GM18502 (cell line): ENCODE results near the gene CARD11.

ENCODE experiments used
- ATAC-seq: cut with Tn5 transposase; IDR thresholded peaks from one replicate; pipeline ENCODE4 v1.9.1; 2021; ENCODE audit warnings: mild to moderate bottlenecking; ENCODE audit not compliant: unreplicated experiment, poor library complexity

The CARD11 gene

DNA sequence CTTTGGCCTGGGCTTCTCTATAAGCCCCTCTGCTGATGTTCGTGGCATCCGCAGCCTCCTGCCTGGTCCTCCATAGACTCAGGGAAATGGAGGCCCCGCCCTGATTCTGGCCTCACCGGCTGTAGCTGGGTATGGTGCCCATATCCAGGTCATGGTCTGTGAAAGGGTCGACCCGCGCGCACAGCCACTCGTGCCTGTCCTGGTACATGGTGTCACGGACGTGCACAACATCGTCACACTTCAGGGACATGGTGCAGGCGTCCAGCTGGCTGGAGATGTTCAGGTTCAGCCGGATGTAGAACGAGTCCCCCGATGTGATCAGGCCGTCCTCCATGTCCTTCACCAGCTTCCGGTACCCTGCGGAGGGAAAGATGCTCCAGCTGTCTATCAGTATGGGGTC, 124.4 kb downstream of the CARD11 start:
- no peak for ATAC-seq

- no peak for ATAC-seq
Measured at GRCh38 chr7:2918406-2918805, 125.3 kb downstream of the CARD11 start.

DNA sequence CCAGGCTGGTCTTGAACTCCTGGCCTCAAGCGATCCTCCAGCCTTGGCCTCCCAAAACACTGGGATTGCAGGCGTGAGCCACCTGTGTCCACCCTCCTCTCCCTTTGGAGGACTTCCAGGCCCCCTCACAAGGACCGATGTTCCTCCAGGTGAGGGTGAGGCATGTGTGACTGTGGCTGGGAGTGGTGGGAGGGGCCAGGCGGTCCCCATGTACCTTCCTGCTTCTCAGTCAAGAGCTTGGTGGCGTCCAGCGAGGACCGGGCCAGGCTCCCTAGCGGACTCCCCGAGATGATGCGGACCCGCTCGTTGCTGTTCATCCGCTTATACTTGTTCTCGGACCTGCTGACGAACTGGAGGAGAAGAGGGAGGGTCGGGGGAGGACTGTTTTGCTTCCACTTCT, 128.6 kb downstream of the CARD11 start:
- no peak for ATAC-seq

DNA sequence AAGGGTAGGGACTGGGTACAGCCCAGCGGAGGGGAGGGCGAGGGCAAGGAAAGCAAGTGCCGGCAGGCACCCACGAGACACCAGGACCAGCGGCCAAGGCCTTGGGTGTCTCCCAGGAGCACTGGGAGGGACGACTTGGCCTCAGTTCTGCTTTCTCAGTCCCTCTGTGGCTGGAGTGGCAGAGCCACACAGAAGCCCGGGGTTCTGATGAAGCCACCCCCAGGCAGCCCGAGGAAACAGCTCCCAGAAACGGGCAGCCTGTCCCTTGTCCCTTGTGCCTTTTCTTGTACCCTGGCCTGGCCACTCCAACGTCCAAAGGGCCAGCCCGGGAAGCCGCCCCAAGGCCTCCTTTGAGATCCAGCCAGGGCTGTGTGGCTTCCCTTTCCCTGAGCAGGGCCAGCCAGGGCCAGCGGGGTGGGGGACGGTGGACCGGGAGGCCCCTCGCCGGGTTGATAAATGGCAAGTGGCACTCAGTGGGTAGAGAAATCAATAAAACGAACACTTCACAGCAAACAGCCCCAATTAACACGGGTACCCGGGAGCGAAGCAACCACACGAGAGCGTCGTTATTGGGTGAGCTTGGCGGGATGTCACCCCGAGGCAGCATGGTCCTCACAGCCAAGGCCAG, 129.8 kb downstream of the CARD11 start:
- no peak for ATAC-seq

GRCh38 chr7:2912684-2913439, 130.8 kb downstream of the CARD11 start:
- ATAC-seq = no peak

GRCh38 chr7:2911466-2911865, 132.2 kb downstream of the CARD11 start:
- no peak for ATAC-seq

DNA sequence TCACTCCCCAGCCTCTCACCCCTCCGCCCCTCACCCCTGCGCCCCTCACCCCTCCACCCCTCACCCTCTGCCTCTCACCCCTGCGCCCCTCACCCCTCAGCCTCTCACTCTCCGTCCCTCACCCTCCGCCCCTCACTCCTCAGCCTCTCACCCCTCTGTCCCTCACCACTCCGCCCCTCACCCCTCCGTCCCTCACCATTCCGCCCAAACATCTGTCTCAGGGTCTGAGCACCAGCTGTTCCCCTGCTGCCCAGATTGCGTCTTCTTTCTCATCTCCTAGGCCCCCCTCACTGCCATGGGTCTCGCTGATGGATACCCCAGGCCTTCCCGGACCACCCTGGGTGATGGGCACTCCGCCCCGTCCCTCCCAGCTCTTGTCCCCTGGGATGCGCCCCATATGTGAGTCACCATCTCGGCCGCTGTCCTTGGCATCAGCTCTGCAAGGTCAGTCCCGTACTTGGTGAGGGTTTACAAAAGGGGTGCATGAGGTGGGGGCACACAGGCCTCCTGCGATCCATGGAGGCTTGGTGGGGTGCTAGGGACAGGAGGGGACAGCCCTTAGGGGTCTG, 134.1 kb downstream of the CARD11 start:
- ATAC-seq = no peak

GRCh38 chr7:2909043-2909442, 134.6 kb downstream of the CARD11 start:
- no peak for ATAC-seq

DNA sequence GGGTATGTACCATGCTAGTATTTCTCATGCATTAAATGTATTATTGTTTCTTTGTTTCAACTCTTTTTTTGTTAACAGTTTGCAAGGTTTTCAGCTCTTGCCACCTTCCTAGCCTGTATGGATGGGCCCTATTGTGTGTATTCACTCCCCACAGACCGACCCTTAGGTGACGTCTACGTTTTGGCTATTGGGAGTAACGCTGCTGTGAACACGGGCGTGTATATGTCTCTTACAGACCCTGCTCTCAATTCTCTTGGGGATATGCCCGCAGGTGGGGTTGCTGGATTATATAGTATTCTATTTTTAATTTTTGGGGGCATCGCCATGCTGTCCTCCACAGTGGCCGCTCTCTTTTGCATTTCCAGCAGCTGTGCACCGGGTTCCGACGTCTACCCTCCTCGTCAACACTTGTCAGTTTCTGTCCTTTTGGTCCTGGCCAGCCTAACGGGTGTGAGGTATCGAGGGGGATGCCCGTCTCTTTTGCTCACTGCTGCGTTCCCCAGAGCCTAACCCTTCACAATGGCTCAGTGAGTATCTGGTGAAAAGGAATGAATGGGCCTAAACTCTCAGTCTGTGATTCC, 135.5 kb downstream of the CARD11 start:
- no peak for ATAC-seq

DNA sequence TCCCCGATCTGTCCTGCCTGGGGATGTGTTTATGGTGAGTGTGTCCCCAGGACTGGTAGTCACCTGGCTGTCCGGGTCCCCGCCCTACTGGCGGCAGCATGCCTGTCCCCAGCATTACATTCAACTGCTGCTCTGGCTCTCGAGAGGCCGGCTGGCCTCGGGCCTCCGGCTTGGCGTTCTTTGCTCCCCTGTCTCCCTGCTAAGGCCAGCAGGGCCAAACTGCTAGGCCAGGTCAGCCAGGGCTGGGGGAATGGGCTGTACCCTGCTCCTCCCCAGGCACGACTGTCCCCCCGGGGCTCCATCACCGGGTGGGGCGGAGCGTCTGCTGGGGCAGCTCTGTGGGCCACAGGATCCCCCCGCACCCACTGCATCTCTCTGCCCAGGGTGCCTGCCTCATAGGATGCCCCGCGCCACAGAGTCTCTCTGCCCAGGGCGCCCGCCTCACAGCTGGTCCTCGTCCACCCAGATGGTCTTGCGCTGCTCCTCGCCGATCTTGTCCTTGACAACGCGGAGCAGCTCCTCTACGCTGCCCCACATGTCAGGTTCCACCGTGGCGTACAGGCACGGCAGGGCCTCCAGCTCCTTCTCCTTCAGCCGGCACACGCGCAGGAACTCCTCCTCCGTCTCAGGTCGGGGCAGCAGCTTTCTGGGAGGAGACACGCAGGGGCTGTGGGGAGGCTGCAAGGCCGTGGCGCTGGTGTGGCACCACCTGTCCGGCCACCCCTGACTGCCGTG, 137.3 kb downstream of the CARD11 start:
- no peak for ATAC-seq

DNA sequence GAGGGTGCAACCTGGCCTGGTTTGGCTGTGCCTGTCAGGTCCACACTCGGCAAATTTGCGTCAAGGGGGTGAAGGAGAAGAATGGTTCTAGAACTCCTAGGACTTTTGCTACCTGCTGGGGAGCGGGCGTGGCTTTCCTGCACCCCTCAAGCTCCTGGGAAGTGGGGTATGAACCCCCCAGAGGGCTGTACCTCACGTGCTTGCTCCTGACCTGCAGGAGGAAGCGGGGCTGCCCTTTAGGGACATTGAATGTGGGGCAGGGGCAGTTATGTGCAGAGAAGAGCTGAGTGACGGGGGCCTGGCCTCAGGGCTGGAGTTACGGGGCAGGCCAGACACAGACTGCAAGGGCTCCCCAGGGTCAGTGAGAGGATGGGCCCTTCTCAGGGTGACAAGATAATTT, 138.2 kb downstream of the CARD11 start:
- no peak for ATAC-seq

DNA sequence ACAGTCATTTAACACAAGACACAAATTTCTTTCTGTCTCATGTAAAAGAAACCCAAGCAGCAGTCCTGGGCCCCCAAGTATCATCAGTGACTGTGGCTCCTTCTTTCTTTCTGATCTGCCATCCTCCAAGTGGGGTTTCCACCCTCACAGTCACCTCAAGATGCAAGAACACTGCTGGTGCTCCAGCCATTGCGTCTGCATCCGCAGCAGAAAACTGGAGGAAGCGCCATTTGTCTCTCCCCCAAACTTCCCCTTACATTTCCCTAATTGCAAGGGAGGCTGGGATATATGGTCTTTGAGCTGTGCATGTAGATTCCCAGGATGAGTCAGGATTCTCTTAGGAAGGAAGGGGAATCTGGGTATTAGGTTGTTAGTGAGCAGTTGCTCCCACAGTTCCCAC, 138.6 kb downstream of the CARD11 start:
- ATAC-seq = no peak

DNA sequence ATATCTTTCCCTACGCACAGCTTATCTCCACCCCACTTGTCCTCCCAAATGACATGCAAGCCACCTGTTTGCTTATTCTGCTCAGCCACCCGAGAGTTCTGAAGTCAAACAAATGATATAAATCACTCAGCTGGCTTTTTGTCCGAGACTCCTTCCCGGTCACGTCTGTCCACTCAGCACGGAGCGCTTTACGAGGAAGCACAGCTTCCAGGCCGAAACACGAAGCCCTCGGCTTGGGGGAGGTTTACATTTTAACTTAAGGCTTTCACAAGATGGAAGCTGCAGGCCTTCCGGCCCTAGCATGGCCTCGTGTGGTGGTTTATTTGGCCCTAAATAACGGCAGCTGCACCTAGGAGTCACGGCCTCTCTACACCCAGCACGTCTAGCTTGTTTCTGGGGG, 139.5 kb downstream of the CARD11 start:
- ATAC-seq = no peak

GRCh38 chr7:2903682-2904162, 139.9 kb downstream of the CARD11 start:
- ATAC-seq = no peak

DNA sequence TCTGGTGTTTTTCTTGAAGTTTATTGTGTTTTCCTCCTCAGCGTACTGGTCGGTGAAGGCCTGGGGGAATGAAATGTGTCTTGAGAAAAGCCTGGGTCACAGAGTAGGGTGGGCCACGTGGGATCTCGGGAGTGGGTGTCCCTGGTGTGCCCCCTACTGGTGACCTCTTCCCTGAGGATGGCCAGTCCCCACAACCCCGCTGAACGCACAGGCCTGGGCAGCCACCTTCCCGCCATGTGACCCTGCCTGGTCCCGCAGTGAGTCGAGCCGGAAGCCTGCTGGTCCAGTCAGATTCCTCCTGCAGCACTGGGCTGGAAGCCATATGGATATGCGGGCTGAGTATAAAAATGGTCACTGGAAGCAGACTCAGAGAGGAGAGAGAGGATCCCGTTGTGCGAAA, 146.6 kb downstream of the CARD11 start:
- ATAC-seq = no peak

DNA sequence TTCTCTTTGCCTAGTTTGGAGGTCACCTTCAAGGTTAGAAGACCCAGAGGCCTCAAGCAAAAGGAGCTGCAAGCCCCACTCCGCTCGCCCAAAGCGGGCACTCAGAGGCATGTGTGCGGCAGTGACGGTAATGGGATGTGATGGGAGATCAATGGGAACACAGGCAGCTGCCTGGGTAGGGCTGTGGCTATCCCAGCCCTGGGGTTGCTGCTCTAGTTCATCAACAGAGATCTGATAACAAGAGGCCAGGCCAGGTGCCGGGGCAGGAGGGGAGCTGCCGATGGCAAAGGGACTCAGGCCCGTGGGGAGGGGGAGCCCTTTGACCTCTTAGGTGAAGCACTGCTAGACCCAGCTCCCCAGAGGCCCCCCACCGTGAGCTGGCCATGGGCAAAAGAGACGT, 147.5 kb downstream of the CARD11 start:
- no peak for ATAC-seq

GRCh38 chr7:2894118-2894940, 149.3 kb downstream of the CARD11 start:
- ATAC-seq = peak; percentile 69

DNA sequence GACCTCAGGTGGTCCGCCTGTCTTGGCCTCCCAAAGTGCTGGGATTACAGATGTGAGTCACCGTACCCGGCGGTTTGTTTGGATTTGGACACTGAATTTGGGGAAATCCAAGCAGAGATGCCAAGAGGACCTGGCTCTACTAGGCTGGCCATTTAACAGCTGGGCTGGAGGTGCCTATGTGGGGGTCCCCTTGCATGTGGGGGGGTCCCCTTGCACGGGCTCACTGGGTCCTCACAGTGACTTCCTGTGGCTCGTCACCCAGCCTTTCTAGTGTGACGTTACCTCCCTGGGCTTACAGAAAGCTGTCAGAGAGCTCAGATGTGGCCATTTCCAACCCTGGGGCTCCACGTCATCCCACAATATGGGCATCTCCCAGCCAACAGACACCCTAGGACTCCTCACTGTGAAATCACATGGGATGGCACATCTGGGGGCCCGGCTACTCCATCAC, 150.2 kb downstream of the CARD11 start:
- ATAC-seq = peak; percentile 45

GRCh38 chr7:2892549-2892948, 151.1 kb downstream of the CARD11 start:
- ATAC-seq = no peak

- no peak for ATAC-seq
Measured at GRCh38 chr7:2887816-2888215, 155.9 kb downstream of the CARD11 start.
